Panc1 (cell line): ENCODE measurements around the gene CHPT1.

Experiments
- POLR2AphosphoS5 ChIP-seq: IDR thresholded peaks from 2 replicates; pipeline ENCODE4 v1.6.1; 2012; ENCODE audit warnings: mild to moderate bottlenecking, low read depth, low read length, moderate library complexity
- TF ChIP-seq, protein P1 (sequence below): fragments of 450-650 bp; IDR thresholded peaks from 2 replicates; pipeline ENCODE4 v1.5.1; 2017; ENCODE audit warnings: mild to moderate bottlenecking

DNA sequence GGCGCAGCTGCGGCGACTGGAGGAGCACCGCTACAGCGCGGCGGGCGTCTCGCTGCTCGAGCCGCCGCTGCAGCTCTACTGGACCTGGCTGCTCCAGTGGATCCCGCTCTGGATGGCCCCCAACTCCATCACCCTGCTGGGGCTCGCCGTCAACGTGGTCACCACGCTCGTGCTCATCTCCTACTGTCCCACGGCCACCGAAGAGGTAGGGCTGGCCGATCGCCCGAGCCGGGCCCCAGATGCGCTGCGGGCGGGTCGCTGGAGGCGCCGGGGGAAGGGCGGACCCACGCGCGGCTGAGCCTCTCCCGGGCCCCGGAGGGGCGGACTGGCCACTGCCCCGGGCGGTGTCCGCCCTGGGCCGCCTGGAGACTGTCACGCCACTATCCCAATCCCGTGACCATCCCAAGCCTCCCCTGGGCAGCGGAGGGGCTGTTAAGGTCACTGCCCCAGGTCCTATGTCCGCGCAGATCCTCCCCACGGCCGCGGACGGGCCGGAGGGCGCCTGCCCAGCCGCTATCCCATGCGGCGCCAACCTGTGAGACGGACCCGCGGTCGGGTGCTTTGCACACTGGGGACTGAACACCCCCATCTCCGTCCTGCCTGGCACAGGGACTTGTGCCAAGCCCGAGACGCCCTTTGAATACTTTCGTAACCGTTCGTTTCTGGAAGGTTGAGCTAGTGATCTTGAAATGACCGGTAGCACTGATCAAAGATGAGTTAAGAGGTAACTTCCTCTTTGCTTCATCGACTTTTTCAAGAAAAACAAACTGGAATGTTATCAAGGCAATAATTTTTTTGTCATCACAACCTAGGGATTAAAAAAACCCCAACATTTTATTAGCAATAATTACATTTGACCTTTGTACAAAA lies 725 bp downstream of the CHPT1 start:
- TF ChIP-seq, protein P1, sequence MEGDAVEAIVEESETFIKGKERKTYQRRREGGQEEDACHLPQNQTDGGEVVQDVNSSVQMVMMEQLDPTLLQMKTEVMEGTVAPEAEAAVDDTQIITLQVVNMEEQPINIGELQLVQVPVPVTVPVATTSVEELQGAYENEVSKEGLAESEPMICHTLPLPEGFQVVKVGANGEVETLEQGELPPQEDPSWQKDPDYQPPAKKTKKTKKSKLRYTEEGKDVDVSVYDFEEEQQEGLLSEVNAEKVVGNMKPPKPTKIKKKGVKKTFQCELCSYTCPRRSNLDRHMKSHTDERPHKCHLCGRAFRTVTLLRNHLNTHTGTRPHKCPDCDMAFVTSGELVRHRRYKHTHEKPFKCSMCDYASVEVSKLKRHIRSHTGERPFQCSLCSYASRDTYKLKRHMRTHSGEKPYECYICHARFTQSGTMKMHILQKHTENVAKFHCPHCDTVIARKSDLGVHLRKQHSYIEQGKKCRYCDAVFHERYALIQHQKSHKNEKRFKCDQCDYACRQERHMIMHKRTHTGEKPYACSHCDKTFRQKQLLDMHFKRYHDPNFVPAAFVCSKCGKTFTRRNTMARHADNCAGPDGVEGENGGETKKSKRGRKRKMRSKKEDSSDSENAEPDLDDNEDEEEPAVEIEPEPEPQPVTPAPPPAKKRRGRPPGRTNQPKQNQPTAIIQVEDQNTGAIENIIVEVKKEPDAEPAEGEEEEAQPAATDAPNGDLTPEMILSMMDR: no peak
- no peak for TF ChIP-seq POLR2AphosphoS5
